Neural crest cell (in vitro differentiated cells): ENCODE measurements around the gene GIN1. TPM values are rescaled to one million over a fixed set of nuclear protein-coding genes. Genes with fewer than 3 reads are reported as not detected.

Source experiments
- DNase-seq: peaks from one replicate; pipeline ENCODE4 v3.0.0; 2021; ENCODE audit warnings: low read depth, mixed read lengths, low spot score
- H3K27ac Mint-ChIP-seq: one replicate; pipeline ENCODE4 v1.8.0; 2021; ENCODE audit warnings: mild to moderate bottlenecking, mixed read lengths; ENCODE audit not compliant: unreplicated experiment
- H3K27me3 Mint-ChIP-seq: 2 replicates; pipeline ENCODE4 v1.8.0; 2021; ENCODE audit warnings: low read depth, mild to moderate bottlenecking, mixed read lengths
- H3K36me3 Mint-ChIP-seq: 2 replicates; pipeline ENCODE4 v1.8.0; 2021; ENCODE audit warnings: low read depth, mild to moderate bottlenecking, mixed read lengths
- H3K4me1 Mint-ChIP-seq: 2 replicates; pipeline ENCODE4 v1.8.0; 2021; ENCODE audit warnings: mixed read lengths
- H3K4me3 Mint-ChIP-seq: one replicate; pipeline ENCODE4 v1.8.0; 2021; ENCODE audit warnings: mild to moderate bottlenecking, mixed read lengths
- H3K9me3 Mint-ChIP-seq: 2 replicates; pipeline ENCODE4 v1.8.0; 2021; ENCODE audit warnings: mixed read lengths
- CTCF ChIP-seq: fragments of 200-600 bp; sonication (generic); conservative IDR thresholded peaks from 2 replicates; pipeline ENCODE4 v1.5.0; 2021; ENCODE audit warnings: antibody characterized with exemption, mild to moderate bottlenecking
- total RNA-seq: library from RNA; stranded (reverse); gene quantifications from 2 replicates; pipeline ENCODE4 v1.2.1, GENCODE V29; 2021

GIN1 gene
- total RNA-seq, 1 donor from 2014 or later: 8.0 TPM

GRCh38 chr5:103139264-103139865, 19.4 kb upstream of the GIN1 start:
- peak; percentile 81 for DNase-seq
- Mint-ChIP-seq H3K36me3 (peaks cover 26% of the 10 kb centered on the region), H3K27ac (no peak overlapping the region)

GRCh38 chr5:103138202-103138690, 18.3 kb upstream of the GIN1 start:
- Mint-ChIP-seq H3K4me3 (no peak overlapping the region), H3K4me1 (no peaks in the 10 kb centered on the region), H3K27ac (no peak overlapping the region), H3K27me3 (no peaks in the 10 kb centered on the region), H3K36me3 (peaks cover 26% of the 10 kb centered on the region), H3K9me3 (no peaks in the 10 kb centered on the region)
- DNase-seq: no peak
- TF ChIP-seq CTCF: no peak

More at GRCh38 chr5:103139264-103139865, 19.4 kb upstream of the GIN1 start:
- Mint-ChIP-seq H3K4me3 (no peak overlapping the region), H3K27me3 (no peaks in the 10 kb centered on the region), H3K9me3 (no peaks in the 10 kb centered on the region), H3K4me1 (no peaks in the 10 kb centered on the region)
- peak; percentile 97 for TF ChIP-seq CTCF

GRCh38 chr5:103135461-103135860, 15.5 kb upstream of the GIN1 start:
- Mint-ChIP-seq H3K27me3 (no peaks in the 10 kb centered on the region), H3K27ac (no peak overlapping the region), H3K9me3 (no peaks in the 10 kb centered on the region), H3K4me1 (no peaks in the 10 kb centered on the region), H3K36me3 (peaks cover 17% of the 10 kb centered on the region), H3K4me3 (no peak overlapping the region)
- no peak for DNase-seq
- no peak for TF ChIP-seq CTCF

- Mint-ChIP-seq H3K9me3 (no peaks in the 10 kb centered on the region), H3K4me1 (no peaks in the 10 kb centered on the region), H3K36me3 (peaks cover 8% of the 10 kb centered on the region), H3K27ac (no peak overlapping the region), H3K4me3 (no peak overlapping the region), H3K27me3 (no peaks in the 10 kb centered on the region)
- no peak for TF ChIP-seq CTCF
- no peak for DNase-seq
These were observed 13.3 kb upstream of the GIN1 start for GRCh38 chr5:103133231-103133630.

- no peaks in the 10 kb centered on the region for H3K27me3 Mint-ChIP-seq
- no peak overlapping the region for H3K27ac Mint-ChIP-seq
- H3K4me1 Mint-ChIP-seq: no peaks in the 10 kb centered on the region
- H3K9me3 Mint-ChIP-seq: no peaks in the 10 kb centered on the region
- no peak for DNase-seq
- no peak for TF ChIP-seq CTCF
- peaks cover 8% of the 10 kb centered on the region for H3K36me3 Mint-ChIP-seq
- H3K4me3 Mint-ChIP-seq: no peak overlapping the region
These were observed 12.7 kb upstream of the GIN1 start for GRCh38 chr5:103132684-103133083.
